Chondrocyte (in vitro differentiated cells): ENCODE data around the gene CCR9. TPM values are rescaled to one million over a fixed set of nuclear protein-coding genes. Genes with fewer than 3 reads are reported as not detected.

Experiments
- DNase-seq: peaks from one replicate; pipeline ENCODE4 v3.0.0; 2021; ENCODE audit warnings: mixed read lengths, low spot score
- H3K27ac Mint-ChIP-seq: one replicate; pipeline ENCODE4 v1.8.0; 2021; ENCODE audit warnings: mild to moderate bottlenecking, moderate library complexity, mixed read lengths; ENCODE audit not compliant: unreplicated experiment
- H3K27me3 Mint-ChIP-seq: 2 replicates; pipeline ENCODE4 v1.8.0; 2021; ENCODE audit warnings: low read depth, mixed read lengths
- H3K36me3 Mint-ChIP-seq: 2 replicates; pipeline ENCODE4 v1.8.0; 2021; ENCODE audit warnings: low read depth, mixed read lengths
- H3K4me1 Mint-ChIP-seq: 2 replicates; pipeline ENCODE4 v1.8.0; 2021; ENCODE audit warnings: low read depth, mild to moderate bottlenecking, mixed read lengths
- H3K4me3 Mint-ChIP-seq: one replicate; pipeline ENCODE4 v1.8.0; 2021; ENCODE audit warnings: mild to moderate bottlenecking, moderate library complexity, mixed read lengths; ENCODE audit not compliant: unreplicated experiment
- H3K9me3 Mint-ChIP-seq: 2 replicates; pipeline ENCODE4 v1.8.0; 2021; ENCODE audit warnings: low read depth, mixed read lengths
- total RNA-seq: library from RNA; stranded (reverse); gene quantifications from 3 replicates; pipeline ENCODE4 v1.2.1, GENCODE V29; 2021
- TF ChIP-seq, protein P1 (sequence below): fragments of 200-600 bp; sonication (generic); IDR thresholded peaks from 2 replicates; pipeline ENCODE4 v1.5.0; 2021; ENCODE audit warnings: antibody characterized with exemption, mild to moderate bottlenecking, moderate library complexity

Gene CCR9
- total RNA-seq, 1 donor from 2014 or later = not detected

DNA sequence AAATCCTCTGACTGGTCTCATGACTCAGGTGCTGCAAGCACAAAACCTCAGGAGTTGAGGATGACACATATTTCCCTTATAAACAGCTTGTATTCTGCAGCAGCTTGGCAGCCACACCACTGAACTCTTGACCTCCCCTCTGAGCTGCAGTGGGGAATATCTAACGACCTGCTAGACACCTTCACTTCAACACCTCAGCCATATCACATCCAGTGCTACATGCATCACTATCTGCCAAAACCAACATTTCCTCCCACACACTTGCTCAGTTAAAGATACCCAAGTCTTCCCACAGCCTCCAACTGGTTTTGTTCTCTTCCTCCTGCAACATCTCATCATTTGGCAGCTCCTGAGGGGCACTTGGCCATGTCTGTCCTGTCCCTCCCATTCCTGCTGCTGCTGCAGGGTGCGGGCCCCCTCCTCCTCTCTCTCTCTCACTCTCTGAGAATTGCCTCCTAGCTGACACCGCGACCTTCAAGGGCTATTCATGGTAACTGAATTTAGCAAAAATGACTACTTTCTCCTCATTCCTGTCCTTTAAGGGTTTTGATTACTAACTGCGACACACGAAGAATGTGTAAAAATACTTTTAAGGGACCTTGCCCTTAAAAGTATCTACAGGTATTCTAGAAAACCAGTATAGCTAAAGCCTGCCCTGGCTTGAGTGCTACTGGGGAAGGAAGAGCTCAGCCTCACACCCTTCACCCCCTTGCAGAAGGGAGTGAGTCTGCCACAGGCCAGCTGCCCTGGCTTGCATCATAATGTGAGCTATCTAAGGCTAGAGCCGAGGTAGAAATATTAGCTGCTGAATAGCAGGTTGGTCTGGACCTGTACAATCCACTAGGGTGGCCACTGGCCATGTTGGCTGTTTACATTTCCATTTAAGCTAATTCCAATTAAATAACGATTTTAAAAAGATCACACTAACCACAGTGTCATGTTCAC is 5.0 kb upstream of the CCR9 start:
- Mint-ChIP-seq H3K4me1 (no peaks in the 10 kb centered on the region), H3K4me3 (no peak overlapping the region), H3K27me3 (peaks cover 32% of the 10 kb centered on the region), H3K9me3 (no peaks in the 10 kb centered on the region), H3K36me3 (no peaks in the 10 kb centered on the region), H3K27ac (no peak overlapping the region)
- TF ChIP-seq, protein P1, sequence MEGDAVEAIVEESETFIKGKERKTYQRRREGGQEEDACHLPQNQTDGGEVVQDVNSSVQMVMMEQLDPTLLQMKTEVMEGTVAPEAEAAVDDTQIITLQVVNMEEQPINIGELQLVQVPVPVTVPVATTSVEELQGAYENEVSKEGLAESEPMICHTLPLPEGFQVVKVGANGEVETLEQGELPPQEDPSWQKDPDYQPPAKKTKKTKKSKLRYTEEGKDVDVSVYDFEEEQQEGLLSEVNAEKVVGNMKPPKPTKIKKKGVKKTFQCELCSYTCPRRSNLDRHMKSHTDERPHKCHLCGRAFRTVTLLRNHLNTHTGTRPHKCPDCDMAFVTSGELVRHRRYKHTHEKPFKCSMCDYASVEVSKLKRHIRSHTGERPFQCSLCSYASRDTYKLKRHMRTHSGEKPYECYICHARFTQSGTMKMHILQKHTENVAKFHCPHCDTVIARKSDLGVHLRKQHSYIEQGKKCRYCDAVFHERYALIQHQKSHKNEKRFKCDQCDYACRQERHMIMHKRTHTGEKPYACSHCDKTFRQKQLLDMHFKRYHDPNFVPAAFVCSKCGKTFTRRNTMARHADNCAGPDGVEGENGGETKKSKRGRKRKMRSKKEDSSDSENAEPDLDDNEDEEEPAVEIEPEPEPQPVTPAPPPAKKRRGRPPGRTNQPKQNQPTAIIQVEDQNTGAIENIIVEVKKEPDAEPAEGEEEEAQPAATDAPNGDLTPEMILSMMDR = no peak
- DNase-seq = no peak

DNA sequence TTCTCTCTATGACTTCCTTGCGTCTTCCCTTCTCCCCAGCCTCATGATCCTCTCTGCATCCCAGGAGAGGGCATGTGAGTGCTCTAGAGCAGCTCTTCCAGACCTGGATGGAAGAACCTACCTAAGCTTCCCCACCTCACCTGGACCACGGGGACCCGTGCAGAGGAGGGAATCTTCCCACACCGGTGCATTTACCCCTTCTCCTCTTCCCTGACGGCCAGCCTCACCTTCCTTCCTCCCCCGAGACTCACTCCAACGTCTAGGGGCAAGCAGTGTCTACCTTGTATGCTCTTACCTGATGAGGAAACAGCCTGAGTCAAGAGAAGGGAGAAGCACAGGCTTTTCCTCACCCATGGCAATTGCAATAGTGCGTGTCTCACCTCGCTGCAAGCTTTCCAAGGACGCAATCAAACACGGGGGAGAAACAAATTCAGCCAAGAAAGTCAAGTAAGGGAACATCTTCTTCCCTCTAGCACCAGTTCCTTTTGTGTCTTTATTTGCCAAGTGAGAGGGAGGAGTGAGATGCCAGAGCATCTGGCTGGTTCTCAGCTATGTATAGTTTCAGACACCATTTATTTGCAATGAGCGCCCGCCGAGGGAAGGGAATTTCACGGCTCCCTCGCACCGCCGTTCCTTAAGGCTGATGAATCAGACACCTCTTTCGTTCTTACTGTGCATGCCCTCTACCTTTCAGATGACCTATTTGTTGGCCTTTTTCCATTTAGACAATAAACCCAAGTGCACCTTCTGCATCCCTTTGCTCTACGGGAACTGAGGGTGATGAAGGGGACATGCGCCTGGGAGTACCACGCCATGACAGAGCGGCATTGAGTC is 1.8 kb upstream of the CCR9 start:
- Mint-ChIP-seq H3K27me3 (peaks cover 28% of the 10 kb centered on the region), H3K27ac (no peak overlapping the region), H3K4me3 (no peak overlapping the region), H3K9me3 (no peaks in the 10 kb centered on the region), H3K36me3 (no peaks in the 10 kb centered on the region), H3K4me1 (no peaks in the 10 kb centered on the region)
- TF ChIP-seq, protein P1 = no peak
- DNase-seq = no peak

DNA sequence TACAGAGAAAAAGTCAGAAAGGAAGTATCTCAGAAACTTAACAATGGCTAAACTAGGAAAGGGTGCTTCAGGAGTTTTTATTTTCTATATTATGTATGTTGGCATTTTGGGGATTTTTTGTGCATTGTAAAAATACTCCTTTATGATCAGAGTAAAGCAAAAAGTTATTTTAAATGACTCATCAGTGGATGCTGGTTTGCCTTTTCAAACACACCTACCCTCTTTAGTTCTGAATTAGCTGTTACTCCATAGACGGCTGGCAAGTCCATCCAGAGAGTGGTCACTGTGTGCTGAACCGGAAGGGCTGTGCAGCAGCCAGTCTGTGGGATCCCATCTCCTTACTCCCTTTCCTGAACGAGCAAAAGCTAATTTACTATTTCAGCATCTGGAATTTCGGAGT is 942 bp downstream of the CCR9 start:
- H3K27me3 Mint-ChIP-seq = peaks cover 24% of the 10 kb centered on the region
- no peaks in the 10 kb centered on the region for H3K36me3 Mint-ChIP-seq
- no peak overlapping the region for H3K4me3 Mint-ChIP-seq
- H3K4me1 Mint-ChIP-seq = peaks cover 3% of the 10 kb centered on the region
- no peak for DNase-seq
- no peaks in the 10 kb centered on the region for H3K9me3 Mint-ChIP-seq
- TF ChIP-seq, protein P1 = no peak
- no peak overlapping the region for H3K27ac Mint-ChIP-seq

DNA sequence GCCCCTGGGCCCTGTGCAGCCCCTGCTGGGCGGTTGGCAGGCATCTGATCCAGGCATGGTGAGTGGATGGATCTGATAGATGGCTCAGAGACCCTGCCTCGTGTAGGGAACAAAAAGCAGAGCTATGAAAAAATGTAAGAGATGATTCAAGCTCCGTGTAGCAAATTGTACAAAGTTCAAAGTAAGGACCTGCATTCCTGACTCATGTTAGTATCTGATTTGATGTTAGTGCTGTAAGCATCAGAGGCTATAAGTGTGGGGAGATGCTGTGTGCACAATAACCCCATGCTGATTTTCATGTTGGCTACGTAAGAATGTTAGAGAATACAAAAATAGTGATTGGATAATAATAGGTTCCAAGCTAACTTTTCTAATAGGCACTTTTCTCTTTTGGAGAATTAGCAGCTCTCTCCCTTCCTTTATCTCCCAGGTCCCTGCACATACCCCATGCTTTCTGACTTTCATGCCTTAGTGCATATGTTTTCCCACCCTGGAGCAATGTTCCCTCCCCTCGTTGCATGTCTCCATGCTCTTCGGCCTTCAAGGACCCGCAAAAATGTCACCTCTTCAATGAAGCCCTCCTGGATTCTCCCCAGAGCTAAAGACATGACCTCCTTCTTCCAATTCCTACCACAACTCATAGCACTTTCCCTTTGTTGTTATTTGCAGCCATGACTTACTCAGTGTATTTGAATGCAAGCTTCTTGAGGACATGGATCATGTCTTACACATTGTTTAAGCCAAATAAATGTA is 1.6 kb downstream of the CCR9 start:
- TF ChIP-seq, protein P1 = no peak
- peaks cover 3% of the 10 kb centered on the region for H3K4me1 Mint-ChIP-seq
- no peak overlapping the region for H3K27ac Mint-ChIP-seq
- H3K9me3 Mint-ChIP-seq = no peaks in the 10 kb centered on the region
- H3K4me3 Mint-ChIP-seq = no peak overlapping the region
- no peaks in the 10 kb centered on the region for H3K36me3 Mint-ChIP-seq
- DNase-seq = no peak
- H3K27me3 Mint-ChIP-seq = peaks cover 23% of the 10 kb centered on the region

DNA sequence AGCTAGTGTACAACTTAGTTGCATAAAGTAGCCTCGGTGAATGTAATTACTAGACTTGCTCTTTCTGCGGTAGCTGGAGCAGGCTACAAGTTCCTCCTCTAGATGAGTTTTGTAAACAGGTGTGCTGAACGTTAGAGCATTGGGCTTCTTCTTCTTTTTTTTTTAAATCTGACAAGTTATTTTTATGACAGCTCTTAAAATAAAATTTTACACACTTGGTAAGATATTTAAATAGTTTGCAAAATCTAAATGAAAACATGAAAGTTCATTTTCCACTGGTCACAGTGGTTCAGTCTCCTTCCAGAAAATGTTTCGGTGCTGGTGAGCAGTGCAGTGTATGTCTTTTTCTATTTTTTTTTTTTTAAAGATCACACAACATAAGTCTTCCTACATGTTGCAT is 3.0 kb downstream of the CCR9 start:
- no peak overlapping the region for H3K27ac Mint-ChIP-seq
- no peak for DNase-seq
- no peak overlapping the region for H3K4me3 Mint-ChIP-seq
- no peaks in the 10 kb centered on the region for H3K36me3 Mint-ChIP-seq
- H3K4me1 Mint-ChIP-seq = peaks cover 3% of the 10 kb centered on the region
- TF ChIP-seq, protein P1 = no peak
- H3K9me3 Mint-ChIP-seq = no peaks in the 10 kb centered on the region
- peaks cover 15% of the 10 kb centered on the region for H3K27me3 Mint-ChIP-seq
